ENCODE measurements around the gene RPL27A. TPM values are rescaled to one million over a fixed set of nuclear protein-coding genes. Genes with fewer than 3 reads are reported as not detected.

Gene RPL27A
- total and polyA plus RNA-seq, 2 of the 8 experiments (the other 6 are each of a cell fraction or from before 2014, with no cell fraction given): 1,756 to 1,777 TPM

DNA sequence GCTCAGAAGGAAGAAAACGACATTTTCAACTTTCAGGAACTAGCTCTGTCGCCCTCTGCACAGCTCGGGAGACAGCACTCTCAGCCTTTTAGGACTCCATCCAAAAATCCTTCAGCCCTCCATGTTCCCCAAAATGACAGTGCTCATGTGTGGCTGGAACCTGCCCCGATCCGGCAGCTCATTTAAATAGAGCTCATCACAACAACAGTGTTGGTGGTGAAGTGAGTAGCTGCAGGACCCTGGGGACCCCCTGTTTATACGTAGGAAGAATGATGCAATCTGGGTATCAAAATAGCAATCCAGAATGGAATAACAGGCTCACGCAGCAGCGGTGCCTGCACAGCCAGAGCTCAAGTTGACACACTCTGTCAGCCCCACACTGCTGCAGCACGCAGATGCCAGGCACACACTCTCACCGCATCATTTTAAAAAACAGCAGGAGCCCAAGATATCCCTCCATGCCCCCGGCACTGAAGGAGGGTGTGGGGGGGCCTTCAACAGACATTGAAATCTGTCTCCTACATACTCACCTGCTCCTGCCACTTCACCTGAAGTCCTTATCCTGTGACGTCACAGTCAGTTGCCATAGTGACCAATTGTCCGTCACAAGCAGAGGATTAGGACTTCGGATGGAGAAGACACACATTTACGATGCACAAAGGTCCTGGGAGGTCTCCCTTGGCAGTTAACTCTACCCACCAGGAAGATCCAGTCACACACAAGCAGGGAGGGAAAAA is 24.1 kb upstream of the RPL27A start:
- Histone ChIP-seq H3K4ac (replicated peaks; ENCODE audit: insufficient read length, low read depth, low read length) (no peak overlapping the region), H3K9me3 (ENCODE audit: insufficient read depth in 2 of 2, low read depth in 1 of 2, low read length in 1 of 2) (no peaks in the 10 kb centered on the region), H2BK20ac (ENCODE audit: low read length) (no peak overlapping the region), H3K23me2 (ENCODE audit: low read depth, low read length) (no peaks in the 10 kb centered on the region), H3K4me3 (ENCODE audit: extremely low read depth in 1 of 4, insufficient read depth in 2 of 4, low read depth in 3 of 4, low read length in 4 of 4) (no peak overlapping the region), H4K91ac (replicated peaks; ENCODE audit: insufficient read length, low read length) (no peak overlapping the region), H2BK120ac (replicated peaks; ENCODE audit: low read depth, low read length) (no peak overlapping the region), H2BK5ac (ENCODE audit: low read depth, low read length) (no peak overlapping the region; the same call in 1 of the 2 replicates), H3K79me1 (ENCODE audit: low read depth, low read length) (no peaks in the 10 kb centered on the region), H3K9ac (replicated peaks in 1 of 4; ENCODE audit: extremely low read depth in 1 of 4, low read depth in 3 of 4, low read length in 3 of 4) (no peak overlapping the region), H3K4me1 (replicated peaks in 1 of 4; ENCODE audit: control insufficient read depth in 3 of 4, insufficient read depth in 4 of 4, low read length in 3 of 4) (peaks cover 0 to 3% (median 0%) of the 10 kb centered on the region in 4 experiments; a peak in 3 of 7 replicates), H2AFZ (ENCODE audit: low read length) (no peak overlapping the region), H4K20me1 (replicated peaks in 1 of 2; ENCODE audit: control insufficient read depth in 1 of 2, insufficient read depth in 2 of 2, low read length in 2 of 2) (no peaks in the 10 kb centered on the region), H4K5ac (ENCODE audit: insufficient read length, low read depth, low read length) (no peak overlapping the region), H4K8ac (ENCODE audit: extremely low read depth, insufficient read depth, low read length) (no peak overlapping the region), H3K56ac (replicated peaks; ENCODE audit: insufficient read length, low read depth, low read length) (no peak overlapping the region), H3K27me3 (replicated peaks in 1 of 4; ENCODE audit: control insufficient read depth in 3 of 4, extremely low read depth in 1 of 4, insufficient read depth in 3 of 4, low read length in 3 of 4) (no peaks in the 10 kb centered on the region), H3K27ac (ENCODE audit: low read depth, low read length) (no peak overlapping the region), H2AK5ac (ENCODE audit: low read depth, low read length) (no peak overlapping the region; the same call in 1 of the 2 replicates), H3K14ac (ENCODE audit: insufficient read length) (no peak overlapping the region), H3K79me2 (ENCODE audit: control insufficient read depth in 1 of 2, insufficient read depth in 2 of 2, low read length in 2 of 2) (no peaks in the 10 kb centered on the region), H3K18ac (ENCODE audit: extremely low read depth, low read length) (no peak overlapping the region), H3K36me3 (ENCODE audit: control insufficient read depth in 2 of 4, insufficient read depth in 4 of 4, low read length in 3 of 4) (no peaks in the 10 kb centered on the region), H2BK15ac (ENCODE audit: low read length) (no peak overlapping the region), H2BK12ac (ENCODE audit: low read depth, low read length) (peak overlapping the region; percentile 71; the same call in 1 of the 2 replicates), H3K23ac (ENCODE audit: insufficient read length) (no peak overlapping the region), H3K4me2 (ENCODE audit: insufficient read depth in 1 of 2, low read depth in 2 of 2, low read length in 2 of 2) (no peak overlapping the region)
- TF ChIP-seq POU5F1 (IDR thresholded peaks at IDR 0.05; ENCODE audit: low read depth, low read length) (no peak), CEBPB (IDR thresholded peaks at IDR 0.05; ENCODE audit: low read depth, low read length) (peak; percentile 50; the same call in 1 of the 2 replicates)
- WGBS, 2 experiments (ENCODE audit: extremely low coverage in 1 of 2, insufficient coverage in 1 of 2, insufficient read length in 1 of 2, insufficient replicate concordance in 2 of 2, low coverage in 1 of 2, low lambda C conversion rate in 2 of 2, missing lambda C conversion rate in 1 of 2): 78% methylated on average over 15 of the region's 15 CpGs; no CpG with 5 or more reads in 1 of the 2 experiments
- DNase-seq (ENCODE audit: low read depth in 1 of 2, low spot score in 2 of 2): no peak
- FAIRE-seq: no peak
- CTCF ChIA-PET (ENCODE audit: partially characterized antibody): interaction anchor here (0.7 to 3.2 kb wide), 5 partner anchors 9 to 439 kb away, joined by 3 to 12 read pairs (median 4); no protein-coding TSS in a partner anchor
- POLR2A ChIA-PET (ENCODE audit: partially characterized antibody): interaction anchor here (0.6 to 11.2 kb wide), 7 partner anchors 9 to 41 kb away, joined by 3 to 143 read pairs (median 3); partner anchors contain the start of genes RPL27A and TRIM66

Measured in H1 (cell line).